Left ventricle myocardium superior (tissue), 1 donor: ENCODE measurements around the gene PSTPIP2. TPM values are rescaled to one million over a fixed set of nuclear protein-coding genes. Genes with fewer than 3 reads are reported as not detected.
A peak's percentile ranks its signal among the peaks of the same experiment; 100 is the strongest.
"Not testable (repeated sequence)": the region's sequence is repeated elsewhere in the genome, so short reads cannot be mapped to it uniquely, and the experiment has no call there.

ENCODE experiments used
- ATAC-seq: fragments of 200-7000 bp; cut with Tn5 transposase; one replicate; pipeline ENCODE4 v1.9.1; 2020; ENCODE audit warnings: mild to moderate bottlenecking, moderate library complexity
- DNase-seq: peaks from one replicate; pipeline ENCODE4 v3.0.0-alpha.2; 2020
- intact Hi-C: fragments of 100-400 bp; cut with micrococcal nuclease; formaldehyde crosslinking; loops from one replicate; pipeline ENCODE4 v1.11.0; 2022
- long read RNA-seq: library from polyadenylated mRNA; unstranded; transcript quantifications from one replicate; pipeline ENCODE4 v2.0.0, GENCODE V29; 2021
- total RNA-seq: library from RNA; stranded (reverse); fragmentation: NEBNext Ultra II Directional; extraction: Animal tissue kit (Norgen Biotek cat#: 25700); gene quantifications from one replicate; pipeline ENCODE4 v1.2.1, GENCODE V29; 2021
- donor health status: DM: no; HTN: yes; CAD: no; lungs with severe emphysema.

The PSTPIP2 gene
- 2.7 TPM for total RNA-seq
- long read RNA-seq, partial matches to known transcripts = 0 of 5 reads
- long read RNA-seq, other reads (novel, unspliced or antisense) = 1 of 5 reads

GRCh38 chr18:46071653-46072375 lies at the start of gene PSTPIP2:
PSTPIP2 (minus strand) TSS chr18:46072260; CDS start chr18:46072188, 72 bp downstream.
- ATAC-seq (peak; percentile 77), DNase-seq (peak; percentile 81)
- intact Hi-C loops = loop anchor here (10.0 kb wide), 1 partner anchor 137 kb away; no protein-coding TSS in a partner anchor

GRCh38 chr18:46113751-46114150 lies 41.7 kb upstream of the PSTPIP2 start:
- ATAC-seq (no peak), DNase-seq (no peak)
- intact Hi-C loops = no loop called here

- intact Hi-C loops = no loop called here
- ATAC-seq (no peak), DNase-seq (no peak)
These were observed 38.3 kb upstream of the PSTPIP2 start for GRCh38 chr18:46110406-46110805.

- no peak for DNase-seq
- no peak for ATAC-seq
- intact Hi-C loops = no loop called here
These were observed 37.3 kb upstream of the PSTPIP2 start for GRCh38 chr18:46109386-46109785.

GRCh38 chr18:46104128-46104911 lies 32.3 kb upstream of the PSTPIP2 start, which contains the start of gene HAUS1:
HAUS1 (plus strand) TSS chr18:46104385; CDS start chr18:46104412, 27 bp downstream.
- ATAC-seq (peak; percentile 98), DNase-seq (peak; percentile 95)
- intact Hi-C loops = no loop called here

- intact Hi-C loops = no loop called here
- ATAC-seq (no peak), DNase-seq (no peak)
These were observed 27.4 kb upstream of the PSTPIP2 start for GRCh38 chr18:46099463-46099862.

- intact Hi-C loops = no loop called here
- no peak for ATAC-seq
- DNase-seq = no peak
These were observed 26.5 kb upstream of the PSTPIP2 start for GRCh38 chr18:46098616-46098933.

- ATAC-seq (peak; percentile 85), DNase-seq (peak; percentile 89)
- intact Hi-C loops = no loop called here
These were observed 25.9 kb upstream of the PSTPIP2 start, which contains the start of gene ATP5F1A for GRCh38 chr18:46097801-46098615. ATP5F1A (minus strand) TSS chr18:46098296; CDS start chr18:46098231, 65 bp downstream.

- peak; percentile 47 for ATAC-seq
- no peak for DNase-seq
- intact Hi-C loops = no loop called here
These were observed 25.4 kb upstream of the PSTPIP2 start for GRCh38 chr18:46097431-46097800.

- intact Hi-C loops = no loop called here
- peak; percentile 4 for ATAC-seq
- peak; percentile 42 for DNase-seq
These were observed 24.7 kb upstream of the PSTPIP2 start for GRCh38 chr18:46096651-46097300.

- no peak for ATAC-seq
- no peak for DNase-seq
- intact Hi-C loops = no loop called here
These were observed 23.5 kb upstream of the PSTPIP2 start for GRCh38 chr18:46095532-46095931.

- intact Hi-C loops, ATAC-seq, DNase-seq: not testable (repeated sequence)
These were observed 16.4 kb upstream of the PSTPIP2 start for GRCh38 chr18:46088501-46088900.

GRCh38 chr18:46084431-46084830 lies 12.4 kb upstream of the PSTPIP2 start:
- DNase-seq = no peak
- no peak for ATAC-seq
- intact Hi-C loops = no loop called here

GRCh38 chr18:46080156-46080555 lies 8.1 kb upstream of the PSTPIP2 start:
- no peak for DNase-seq
- no peak for ATAC-seq
- intact Hi-C loops = no loop called here

- ATAC-seq (no peak), DNase-seq (no peak)
- intact Hi-C loops = loop anchor here (10.0 kb wide), 1 partner anchor 145 kb away; no protein-coding TSS in a partner anchor
These were observed 7.3 kb upstream of the PSTPIP2 start for GRCh38 chr18:46079336-46079735.

GRCh38 chr18:46073474-46074331 lies 1.6 kb upstream of the PSTPIP2 start:
- intact Hi-C loops = loop anchor here (10.0 kb wide), 1 partner anchor 139 kb away; no protein-coding TSS in a partner anchor
- ATAC-seq (peak; percentile 38), DNase-seq (no peak)

GRCh38 chr18:46072959-46073358 lies 899 bp upstream of the PSTPIP2 start:
- no peak for ATAC-seq
- no peak for DNase-seq
- intact Hi-C loops = loop anchor here (10.0 kb wide), 1 partner anchor 138 kb away; no protein-coding TSS in a partner anchor

GRCh38 chr18:46072376-46072867 lies 362 bp upstream of the PSTPIP2 start:
- peak; percentile 3 for ATAC-seq
- DNase-seq = no peak
- intact Hi-C loops = loop anchor here (10.0 kb wide), 1 partner anchor 138 kb away; no protein-coding TSS in a partner anchor
